SK-N-SH treated with all-trans-retinoic acid at 6 μM for 48 hours (cell line): ENCODE measurements around the gene CTTNBP2NL.

Source experiments
- ATAC-seq: fragments of 200-7000 bp; cut with Tn5 transposase; 3 replicates; pipeline ENCODE4 v1.9.1; 2020; ENCODE audit warnings: mild to moderate bottlenecking, moderate library complexity
- ARNTL ChIP-seq: fragments of 450-650 bp; formaldehyde crosslinking; IDR thresholded peaks from 2 replicates; pipeline ENCODE4 v1.5.0; 2020; ENCODE audit warnings: low read depth, mild to moderate bottlenecking, moderate library complexity, borderline replicate concordance
- BACH2 ChIP-seq: fragments of 250-450 bp; sonication (Bioruptor Pico); IDR thresholded peaks from 2 replicates; pipeline ENCODE4 v1.9.0; 2021; ENCODE audit warnings: mild to moderate bottlenecking, borderline replicate concordance
- CREB5 ChIP-seq: fragments of 250-450 bp; sonication (Bioruptor Pico); IDR thresholded peaks from 2 replicates; pipeline ENCODE4 v1.5.1; 2020; ENCODE audit warnings: low read depth, mild to moderate bottlenecking, moderate library complexity
- CSDC2 ChIP-seq: fragments of 250-450 bp; sonication (Bioruptor Pico); IDR thresholded peaks from 2 replicates; pipeline ENCODE4 v1.5.0; 2020; ENCODE audit warnings: mild to moderate bottlenecking, moderate library complexity
- CSRNP3 ChIP-seq: fragments of 250-450 bp; sonication (Bioruptor Pico); IDR thresholded peaks from 2 replicates; pipeline ENCODE4 v1.5.1; 2021; ENCODE audit warnings: mild to moderate bottlenecking, moderate library complexity
- GLIS3 ChIP-seq: fragments of 250-450 bp; sonication (Bioruptor Pico); IDR thresholded peaks from 2 replicates; pipeline ENCODE4 v1.5.0; 2020; ENCODE audit warnings: mild to moderate bottlenecking, moderate library complexity
- ISL1 ChIP-seq: fragments of 250-450 bp; sonication (Bioruptor Pico); IDR thresholded peaks from 2 replicates; pipeline ENCODE4 v2.1.2; 2022; ENCODE audit warnings: mild to moderate bottlenecking, moderate library complexity
- OSR1 ChIP-seq: fragments of 250-450 bp; sonication (Bioruptor Pico); IDR thresholded peaks from 2 replicates; pipeline ENCODE4 v1.8.0; 2022; ENCODE audit warnings: moderate library complexity, mild to moderate bottlenecking, inconsistent platforms
- PATZ1 ChIP-seq: fragments of 250-450 bp; sonication (Bioruptor Pico); IDR thresholded peaks from 2 replicates; pipeline ENCODE4 v1.8.0; 2020; ENCODE audit warnings: mild to moderate bottlenecking, moderate library complexity, borderline replicate concordance
- POU6F1 ChIP-seq: fragments of 250-450 bp; sonication (Bioruptor Pico); IDR thresholded peaks from 2 replicates; pipeline ENCODE4 v1.8.0; 2021; ENCODE audit warnings: low read depth, mild to moderate bottlenecking, moderate library complexity, borderline replicate concordance
- PPARA ChIP-seq: fragments of 250-450 bp; sonication (Bioruptor Pico); IDR thresholded peaks from 2 replicates; pipeline ENCODE4 v1.5.0; 2020; ENCODE audit warnings: mild to moderate bottlenecking, borderline replicate concordance
- SNAI2 ChIP-seq: fragments of 250-450 bp; sonication (Bioruptor Pico); IDR thresholded peaks from 2 replicates; pipeline ENCODE4 v1.5.0; 2020; ENCODE audit warnings: mild to moderate bottlenecking, moderate library complexity
- TCF4 ChIP-seq: fragments of 250-450 bp; sonication (Bioruptor Pico); IDR thresholded peaks from 2 replicates; pipeline ENCODE4 v1.8.0; 2021; ENCODE audit warnings: mild to moderate bottlenecking, moderate library complexity, borderline replicate concordance
- TSHZ2 ChIP-seq: fragments of 250-450 bp; sonication (Bioruptor Pico); IDR thresholded peaks from 2 replicates; pipeline ENCODE4 v1.5.0; 2020; ENCODE audit warnings: mild to moderate bottlenecking, moderate library complexity
- ZC3H10 ChIP-seq: fragments of 250-450 bp; sonication (Bioruptor Pico); IDR thresholded peaks from 2 replicates; pipeline ENCODE4 v1.5.1; 2021; ENCODE audit warnings: mild to moderate bottlenecking, moderate library complexity
- ZFP30 ChIP-seq: fragments of 450-650 bp; formaldehyde crosslinking; IDR thresholded peaks from 2 replicates; pipeline ENCODE4 v1.5.0; 2022; ENCODE audit warnings: mild to moderate bottlenecking, moderate library complexity
- ZNF565 ChIP-seq: fragments of 450-650 bp; formaldehyde crosslinking; conservative IDR thresholded peaks from 2 replicates; pipeline ENCODE4 v1.5.0; 2020; ENCODE audit warnings: low read depth, mild to moderate bottlenecking, moderate library complexity
- ZNF70 ChIP-seq: fragments of 450-650 bp; formaldehyde crosslinking; IDR thresholded peaks from 2 replicates; pipeline ENCODE4 v1.5.0; 2020; ENCODE audit warnings: mild to moderate bottlenecking, moderate library complexity
- ZNF8 ChIP-seq: fragments of 450-650 bp; formaldehyde crosslinking; IDR thresholded peaks from 2 replicates; pipeline ENCODE4 v1.5.0; 2020; ENCODE audit warnings: mild to moderate bottlenecking, moderate library complexity

The CTTNBP2NL gene

GRCh38 chr1:112396653-112397471 is 848 bp downstream of the CTTNBP2NL start:
- ATAC-seq, result no peak
- no peak for TF ChIP-seq CSRNP3 (CRISPR knock-in tag)
- TF ChIP-seq PPARA (CRISPR knock-in tag), result no peak
- no peak for TF ChIP-seq ZNF70 (CRISPR knock-in tag)
- TF ChIP-seq TSHZ2 (CRISPR knock-in tag), result no peak
- no peak for TF ChIP-seq ARNTL (CRISPR knock-in tag)
- no peak for TF ChIP-seq SNAI2

- TF ChIP-seq ZFP30 (CRISPR knock-in tag) (no peak), SNAI2 (no peak), CSDC2 (CRISPR knock-in tag) (no peak), BACH2 (CRISPR knock-in tag) (no peak), OSR1 (CRISPR knock-in tag) (no peak), GLIS3 (CRISPR knock-in tag) (no peak), POU6F1 (CRISPR knock-in tag) (no peak), CSRNP3 (CRISPR knock-in tag) (no peak), ZNF8 (no peak), ARNTL (CRISPR knock-in tag) (no peak), ZNF565 (CRISPR knock-in tag) (no peak), ZC3H10 (CRISPR knock-in tag) (no peak), ISL1 (no peak), TSHZ2 (CRISPR knock-in tag) (no peak), TCF4 (CRISPR knock-in tag) (no peak), ZNF70 (CRISPR knock-in tag) (no peak), PATZ1 (CRISPR knock-in tag) (no peak), CREB5 (no peak)
- TF ChIP-seq, all 23 proteins: peak for 0
- ATAC-seq, result no peak
Measured at GRCh38 chr1:112397841-112398240, 1.8 kb downstream of the CTTNBP2NL start.
